ENCODE measurements around the gene ADGRG2. TPM values are rescaled to one million over a fixed set of nuclear protein-coding genes. Genes with fewer than 3 reads are reported as not detected.

The ADGRG2 gene
- total and polyA plus RNA-seq, 2 donors (not counting 1 experiment from before 2014, with no cell fraction given): not detected

- Histone ChIP-seq H3K27ac (ENCODE audit: low read length in 2 of 2) (no peak overlapping the region), H4K20me1 (ENCODE audit: control insufficient read depth, insufficient read depth, low read length, poor library complexity, severe bottlenecking) (no peaks in the 10 kb centered on the region), H3K4me3 (ENCODE audit: control extremely low read depth in 1 of 5, extremely low read depth in 1 of 5, insufficient read depth in 1 of 5, low read depth in 2 of 5, low read length in 4 of 5) (no peak overlapping the region), H3K79me2 (ENCODE audit: control insufficient read depth, insufficient read depth, low read length) (no peaks in the 10 kb centered on the region), H3K27me3 (replicated peaks in 1 of 4; ENCODE audit: control extremely low read depth in 1 of 4, control insufficient read depth in 3 of 4, insufficient read depth in 4 of 4, low read length in 3 of 4) (no peaks in the 10 kb centered on the region), H3K36me3 (replicated peaks in 1 of 2; ENCODE audit: control extremely low read depth in 1 of 2, control insufficient read depth in 1 of 2, extremely low read depth in 1 of 2, insufficient read depth in 2 of 2, low read length in 1 of 2) (no peaks in the 10 kb centered on the region), H3K4me1 (ENCODE audit: control insufficient read depth in 2 of 2, insufficient read depth in 2 of 2, low read length in 2 of 2) (no peaks in the 10 kb centered on the region), H2AFZ (ENCODE audit: insufficient read depth, low read depth, low read length, poor library complexity, severe bottlenecking) (no peak overlapping the region), H3K9me3 (ENCODE audit: control extremely low read depth in 1 of 3, control insufficient read depth in 2 of 3, insufficient read depth in 1 of 3, low read length in 2 of 3) (no peaks in the 10 kb centered on the region), H3K9ac (ENCODE audit: low read length) (no peak overlapping the region), H3K4me2 (replicated peaks; ENCODE audit: low read depth, low read length, poor library complexity, severe bottlenecking) (no peak overlapping the region)
- H3K9me3 Mint-ChIP-seq (ENCODE audit: insufficient read depth): no peaks in the 10 kb centered on the region
- POLR2A ChIA-PET: no interaction called here
- ATAC-seq (ENCODE audit: low read depth) (no peak), DNase-seq (no peak)
- H3K4me1 Mint-ChIP-seq: no peaks in the 10 kb centered on the region
- TF ChIP-seq, protein P1, sequence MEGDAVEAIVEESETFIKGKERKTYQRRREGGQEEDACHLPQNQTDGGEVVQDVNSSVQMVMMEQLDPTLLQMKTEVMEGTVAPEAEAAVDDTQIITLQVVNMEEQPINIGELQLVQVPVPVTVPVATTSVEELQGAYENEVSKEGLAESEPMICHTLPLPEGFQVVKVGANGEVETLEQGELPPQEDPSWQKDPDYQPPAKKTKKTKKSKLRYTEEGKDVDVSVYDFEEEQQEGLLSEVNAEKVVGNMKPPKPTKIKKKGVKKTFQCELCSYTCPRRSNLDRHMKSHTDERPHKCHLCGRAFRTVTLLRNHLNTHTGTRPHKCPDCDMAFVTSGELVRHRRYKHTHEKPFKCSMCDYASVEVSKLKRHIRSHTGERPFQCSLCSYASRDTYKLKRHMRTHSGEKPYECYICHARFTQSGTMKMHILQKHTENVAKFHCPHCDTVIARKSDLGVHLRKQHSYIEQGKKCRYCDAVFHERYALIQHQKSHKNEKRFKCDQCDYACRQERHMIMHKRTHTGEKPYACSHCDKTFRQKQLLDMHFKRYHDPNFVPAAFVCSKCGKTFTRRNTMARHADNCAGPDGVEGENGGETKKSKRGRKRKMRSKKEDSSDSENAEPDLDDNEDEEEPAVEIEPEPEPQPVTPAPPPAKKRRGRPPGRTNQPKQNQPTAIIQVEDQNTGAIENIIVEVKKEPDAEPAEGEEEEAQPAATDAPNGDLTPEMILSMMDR (IDR thresholded peaks at IDR 0.05): no peak
- TF ChIP-seq EZH2 (IDR thresholded peaks at IDR 0.05; ENCODE audit: borderline replicate concordance, insufficient read depth, low read depth, low read length, poor library complexity, severe bottlenecking): no peak
- no peaks in the 10 kb centered on the region for H3K27me3 Mint-ChIP-seq
- CTCF ChIA-PET: no interaction called here
- no peak overlapping the region for H3K4me3 Mint-ChIP-seq
- intact Hi-C loops (cut with micrococcal nuclease): no loop called here
- no peak overlapping the region for H3K27ac Mint-ChIP-seq
Observed at GRCh38 chrX:19075754-19076153, 46.5 kb downstream of the ADGRG2 start.

DNA sequence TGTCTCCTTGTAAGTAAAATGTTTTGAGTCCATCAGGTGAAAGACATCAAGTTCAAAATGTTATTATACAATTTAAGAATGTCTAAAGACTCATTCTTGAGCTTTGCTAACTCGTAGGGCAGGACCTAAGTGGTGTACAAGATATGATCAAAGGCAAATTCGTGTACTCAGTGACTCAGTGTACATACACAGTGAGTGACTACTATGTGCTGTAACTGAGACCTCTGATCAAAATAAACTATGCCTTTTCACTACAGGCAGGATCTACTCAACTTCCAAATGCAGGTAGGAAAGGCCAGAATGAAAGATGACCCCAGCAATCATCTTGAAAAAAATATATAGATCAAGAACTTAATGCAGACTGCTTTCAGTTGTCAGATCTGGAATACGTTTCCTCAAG is 49.9 kb downstream of the ADGRG2 start:
- Mint-ChIP-seq H3K27ac (no peak overlapping the region), H3K27me3 (no peaks in the 10 kb centered on the region), H3K4me1 (no peaks in the 10 kb centered on the region), H3K9me3 (ENCODE audit: insufficient read depth) (no peaks in the 10 kb centered on the region), H3K4me3 (no peak overlapping the region)
- Histone ChIP-seq H3K27me3 (replicated peaks in 1 of 4; ENCODE audit: control extremely low read depth in 1 of 4, control insufficient read depth in 3 of 4, insufficient read depth in 4 of 4, low read length in 3 of 4) (no peaks in the 10 kb centered on the region), H3K9ac (ENCODE audit: low read length) (no peak overlapping the region), H3K27ac (ENCODE audit: low read length in 2 of 2) (no peak overlapping the region), H3K79me2 (ENCODE audit: control insufficient read depth, insufficient read depth, low read length) (no peaks in the 10 kb centered on the region), H2AFZ (ENCODE audit: insufficient read depth, low read depth, low read length, poor library complexity, severe bottlenecking) (no peak overlapping the region), H3K4me2 (replicated peaks; ENCODE audit: low read depth, low read length, poor library complexity, severe bottlenecking) (no peak overlapping the region), H4K20me1 (ENCODE audit: control insufficient read depth, insufficient read depth, low read length, poor library complexity, severe bottlenecking) (no peaks in the 10 kb centered on the region), H3K9me3 (ENCODE audit: control extremely low read depth in 1 of 3, control insufficient read depth in 2 of 3, insufficient read depth in 1 of 3, low read length in 2 of 3) (no peaks in the 10 kb centered on the region), H3K4me3 (ENCODE audit: control extremely low read depth in 1 of 5, extremely low read depth in 1 of 5, insufficient read depth in 1 of 5, low read depth in 2 of 5, low read length in 4 of 5) (no peak overlapping the region), H3K4me1 (ENCODE audit: control insufficient read depth in 2 of 2, insufficient read depth in 2 of 2, low read length in 2 of 2) (no peaks in the 10 kb centered on the region), H3K36me3 (replicated peaks in 1 of 2; ENCODE audit: control extremely low read depth in 1 of 2, control insufficient read depth in 1 of 2, extremely low read depth in 1 of 2, insufficient read depth in 2 of 2, low read length in 1 of 2) (no peaks in the 10 kb centered on the region)
- ATAC-seq (ENCODE audit: low read depth): no peak
- WGBS (ENCODE audit: insufficient coverage): no CpG with 5 or more reads among the region's 3 CpGs
- CTCF ChIA-PET: no interaction called here
- intact Hi-C loops (cut with micrococcal nuclease): no loop called here
- TF ChIP-seq, protein P1 (IDR thresholded peaks at IDR 0.05): no peak
- no peak for TF ChIP-seq EZH2 (IDR thresholded peaks at IDR 0.05; ENCODE audit: borderline replicate concordance, insufficient read depth, low read depth, low read length, poor library complexity, severe bottlenecking)
- no peak for DNase-seq
- POLR2A ChIA-PET: no interaction called here

All from B cell (primary cell).